HepG2 (cell line): ENCODE measurements around the gene MYO1B. TPM values are rescaled to one million over a fixed set of nuclear protein-coding genes. Genes with fewer than 3 reads are reported as not detected.

Source experiments
- ATAC-seq: fragments of 200-7000 bp; cut with Tn5 transposase; 3 replicates; pipeline ENCODE4 v1.9.1; 2020; ENCODE audit warnings: mild to moderate bottlenecking, moderate library complexity
- BruUV-seq: library from RNA; stranded (reverse); fragments of 400-500 nt; replicated peaks from 2 replicates; lab custom pipeline; 2021; lab: Mats Ljungman, UMichigan
- CTCF ChIA-PET: fragments of 300-600 bp; formaldehyde crosslinking; extraction: SDS; loops from one replicate; lab custom pipeline; 2021; ENCODE audit warnings: low total read pairs, inconsistent platforms, low intra/inter-chr PET ratio; lab: Yijun Ruan, JAX
- POLR2A ChIA-PET: fragments of 350-600 bp; sonication (Branson Sonifier 250); formaldehyde crosslinking; loops from one replicate; lab custom pipeline; 2020; ENCODE audit warnings: antibody characterized with exemption, inconsistent platforms; lab: Yijun Ruan, JAX
- DNase-seq: peaks from one replicate; pipeline ENCODE4 v3.0.0-alpha.2; 2015; ENCODE audit warnings: low spot score
- FAIRE-seq: peaks from 3 replicates; lab custom pipeline; 2011; peaks lifted over from hg19 to GRCh38; lab: Jason Lieb, UNC
- H2AFZ ChIP-seq: one replicate; pipeline ENCODE4 v1.6.1; 2011; ENCODE audit warnings: low read length, inconsistent platforms
- H3K27ac ChIP-seq: fragments of 300-600 bp; 3 replicates; pipeline ENCODE4 v1.8.0; 2011; ENCODE audit warnings: mixed run types, mild to moderate bottlenecking, mixed read lengths, low read length, inconsistent platforms; ENCODE audit not compliant: insufficient read depth; ENCODE audit errors: extremely low read length
- H3K27me3 ChIP-seq, 2 experiments: fragments of 200-600 bp in 1 of 2; 2 replicates in 1 of 2; 3 replicates in 1 of 2; pipeline versions ENCODE4 v1.6.0 to v1.8.0; 2011; ENCODE audit warnings: low read length in 2 of 2, mild to moderate bottlenecking in 2 of 2, moderate library complexity in 2 of 2, inconsistent platforms in 1 of 2; ENCODE audit not compliant: insufficient read depth in 2 of 2, control insufficient read depth in 1 of 2
- H3K36me3 ChIP-seq, 2 experiments: fragments of 200-600 bp in 1 of 2; replicated peaks in 1 of 2; 2 replicates in 1 of 2; 3 replicates in 1 of 2; pipeline versions ENCODE4 v1.5.1 to v1.8.0; 2011; ENCODE audit warnings: low read length in 2 of 2, inconsistent platforms in 1 of 2; ENCODE audit not compliant: insufficient read depth in 2 of 2, control insufficient read depth in 1 of 2
- H3K4me1 ChIP-seq: 2 replicates; pipeline ENCODE4 v1.5.1; 2012; ENCODE audit warnings: low read length, inconsistent platforms; ENCODE audit not compliant: insufficient read depth
- H3K4me2 ChIP-seq: 2 replicates; pipeline ENCODE4 v1.6.0; 2011; ENCODE audit warnings: low read depth, low read length, inconsistent platforms
- H3K4me3 ChIP-seq, 3 experiments: fragments of 200-600 bp in 1 of 3; sonication (generic), shearing (Covaris generic) in 1 of 3; replicated peaks in 1 of 3; 2 replicates each; pipeline ENCODE4 v1.5.1; 2011 to 2016; ENCODE audit warnings: low read length in 3 of 3, inconsistent platforms in 2 of 3, low read depth in 2 of 3, mild to moderate bottlenecking in 2 of 3, control low read depth in 1 of 3, mixed read lengths in 1 of 3; ENCODE audit not compliant: insufficient read depth in 1 of 3
- H3K79me2 ChIP-seq: one replicate; pipeline ENCODE4 v1.6.1; 2011; ENCODE audit warnings: low read length, inconsistent platforms; ENCODE audit not compliant: insufficient read depth
- H3K9ac ChIP-seq: 2 replicates; pipeline ENCODE4 v1.6.0; 2011; ENCODE audit warnings: mild to moderate bottlenecking, low read depth, low read length, inconsistent platforms; ENCODE audit not compliant: insufficient read depth
- H3K9me3 ChIP-seq: 2 replicates; pipeline ENCODE4 v1.5.1; 2012; ENCODE audit warnings: mild to moderate bottlenecking, low read length
- H4K20me1 ChIP-seq: 2 replicates; pipeline ENCODE4 v1.6.0; 2011; ENCODE audit warnings: inconsistent platforms, mild to moderate bottlenecking, low read length, moderate library complexity; ENCODE audit not compliant: insufficient read depth
- CSRNP2 ChIP-seq: sonication (generic); formaldehyde crosslinking; conservative IDR thresholded peaks from 2 replicates; pipeline ENCODE4 v1.8.0; 2022; ENCODE audit warnings: low read depth, missing genetic modification reagents
- HOXA9 ChIP-seq: sonication (generic); formaldehyde crosslinking; IDR thresholded peaks from 2 replicates; pipeline ENCODE4 v1.8.1; 2022; ENCODE audit warnings: missing genetic modification reagents, mild to moderate bottlenecking, moderate library complexity, borderline replicate concordance
- LCORL ChIP-seq, 2 experiments: fragments of 450-650 bp in 1 of 2; sonication (generic) in 1 of 2; formaldehyde crosslinking in 1 of 2; IDR thresholded peaks; 2 replicates each; pipeline versions ENCODE4 v1.5.0 to v1.6.1; 2017 to 2020; ENCODE audit warnings: antibody characterized with exemption in 1 of 2, missing genetic modification reagents in 1 of 2
- LRRFIP1 ChIP-seq: sonication (generic); formaldehyde crosslinking; conservative IDR thresholded peaks from 2 replicates; pipeline ENCODE4 v1.4.0; 2020; ENCODE audit warnings: missing genetic modification reagents
- MXI1 ChIP-seq: IDR thresholded peaks from 3 replicates; pipeline ENCODE4 v1.6.1; 2012; ENCODE audit warnings: low read depth, low read length, inconsistent platforms, borderline replicate concordance
- NRL ChIP-seq: sonication (generic); formaldehyde crosslinking; IDR thresholded peaks from 2 replicates; pipeline ENCODE4 v1.5.0; 2020; ENCODE audit warnings: missing genetic modification reagents, mild to moderate bottlenecking, moderate library complexity, borderline replicate concordance
- TEAD2 ChIP-seq: sonication (generic); formaldehyde crosslinking; IDR thresholded peaks from 2 replicates; pipeline ENCODE4 v1.9.0; 2021; ENCODE audit warnings: missing genetic modification reagents
- ZNF17 ChIP-seq: sonication (generic); formaldehyde crosslinking; IDR thresholded peaks from 2 replicates; pipeline ENCODE4 v1.5.0; 2020; ENCODE audit warnings: mild to moderate bottlenecking, missing genetic modification reagents
- ZNF609 ChIP-seq: sonication (generic); formaldehyde crosslinking; IDR thresholded peaks from 2 replicates; pipeline ENCODE4 v1.4.0; 2020; ENCODE audit warnings: mild to moderate bottlenecking, missing genetic modification reagents, borderline replicate concordance
- WGBS: methylation state at CpG from one replicate; pipeline ENCODE4 v1.1.6; 2017; ENCODE audit warnings: low lambda C conversion rate; 5-methylcytosine and 5-hydroxymethylcytosine counted together
- in situ Hi-C: cut with HindIII; loops from 2 replicates; pipeline ENCODE4 v1.10.0; 2017; ENCODE audit warnings: low pct_unique_long_range_greater_than_20kb; ENCODE audit not compliant: extremely low pct_ligation_motif_present
- intact Hi-C: fragments of 100-400 bp; cut with micrococcal nuclease; formaldehyde crosslinking; loops from one replicate; pipeline ENCODE4 v1.10.0; 2022; ENCODE audit not compliant: unreplicated experiment
- polyA plus RNA-seq, 8 experiments: library from polyadenylated mRNA; depleted of rRNA in 3 of 8; stranded (reverse) in 7 of 8; unstranded in 1 of 8; fragments of >200 nt; fragmentation: Illumina TruSeq in 4 of 8; extraction: Trizol in 4 of 8; gene quantifications; 2 replicates each; pipeline versions ENCODE4 v1.2.1 to v1.2.3, GENCODE V29; 2011 to 2016; ENCODE audit warnings: low read depth in 4 of 8, missing spikeins in 1 of 8, mixed read lengths in 1 of 8; ENCODE audit not compliant: insufficient read depth in 1 of 8
- total RNA-seq, 5 experiments: library from RNA; depleted of rRNA; stranded (reverse); fragments of >200 nt; fragmentation: Illumina TruSeq; extraction: Trizol; gene quantifications; 2 replicates each; pipeline ENCODE4 v1.2.3, GENCODE V29; 2016; ENCODE audit warnings: low read depth in 1 of 5

The MYO1B gene
- total and polyA plus RNA-seq, 2 of the 13 experiments (the other 11 are each of a cell fraction or from before 2014, with no cell fraction given) = 36.9 to 89.8 TPM

- TF ChIP-seq ZNF609 (CRISPR knock-in tag) (no peak), LCORL (IDR thresholded peaks at IDR 0.05) (no peak), LCORL (CRISPR knock-in tag; IDR thresholded peaks at IDR 0.05) (no peak), CSRNP2 (no peak)
Observed at GRCh38 chr2:191225690-191226089, 19.5 kb upstream of the MYO1B start (continued).

- no peaks in the 10 kb centered on the region for H3K9me3 ChIP-seq
- ChIA-PET POLR2A (no interaction called here), CTCF (no interaction called here)
- ATAC-seq (no peak), FAIRE-seq (no peak), DNase-seq (no peak)
- WGBS = 36% methylated on average over 2 of the region's 2 CpGs
- no peak overlapping the region for H3K4me3 ChIP-seq
- intact Hi-C loops (no loop called here), in situ Hi-C loops (no loop called here)
- no peak overlapping the region for H3K9ac ChIP-seq
- BruUV-seq = no TSS peak
- H3K79me2 ChIP-seq = no peaks in the 10 kb centered on the region
- H3K27me3 ChIP-seq = no peaks in the 10 kb centered on the region
- H4K20me1 ChIP-seq = no peaks in the 10 kb centered on the region
- no peak overlapping the region for H2AFZ ChIP-seq
- H3K4me1 ChIP-seq = no peaks in the 10 kb centered on the region
- H3K36me3 ChIP-seq = no peaks in the 10 kb centered on the region
- H3K27ac ChIP-seq = no peak overlapping the region
- H3K4me2 ChIP-seq = no peak overlapping the region
- TF ChIP-seq TEAD2 (CRISPR knock-in tag) = no peak
- no peak for TF ChIP-seq LRRFIP1 (CRISPR knock-in tag)
- TF ChIP-seq HOXA9 = no peak
- TF ChIP-seq NRL (CRISPR knock-in tag) = no peak
- no peak for TF ChIP-seq MXI1
- no peak for TF ChIP-seq ZNF17 (CRISPR knock-in tag)
Observed at GRCh38 chr2:191226196-191226595, 19.0 kb upstream of the MYO1B start.
